ENCODE data around the gene C19orf85. TPM values are rescaled to one million over a fixed set of nuclear protein-coding genes. Genes with fewer than 3 reads are reported as not detected.

C19orf85 gene
- polyA plus RNA-seq, 1 experiment: not detected

- ChIA-PET POLR2A (interaction anchor here (0.7 to 2.5 kb wide), 11 partner anchors 11 to 228 kb away, joined by 3 to 21 read pairs (median 5); partner anchors contain the start of genes FIZ1, ISOC2, PPP6R1 and UBE2S), CTCF (interaction anchor here (0.9 to 6.4 kb wide), 4 partner anchors 11 to 346 kb away, joined by 3 to 67 read pairs (median 22); partner anchors contain the start of gene ZNF628)
- H3K9me3 ChIP-seq (ENCODE audit: control insufficient read depth, insufficient read depth, low read length): no peaks in the 10 kb centered on the region; the same call in 1 of the 2 replicates
- peak overlapping the region; percentile 77 for H3K4me3 ChIP-seq (ENCODE audit: low read depth, low read length)
- peak overlapping the region; percentile 96 for H3K27ac ChIP-seq (ENCODE audit: low read depth, low read length)
- no peak for TF ChIP-seq CTCF (IDR thresholded peaks at IDR 0.05; ENCODE audit: low read depth, low read length)
- DNase-seq (ENCODE audit: low read depth, low spot score): peak; percentile 92
- H3K27me3 ChIP-seq (ENCODE audit: control insufficient read depth, insufficient read depth, low read length): no peaks in the 10 kb centered on the region
These were observed 22.7 kb upstream of the C19orf85 start for GRCh38 chr19:55486971-55487923.

- CTCF ChIA-PET: interaction anchor here (0.7 to 6.4 kb wide), 4 partner anchors 18 to 345 kb away, joined by 3 to 67 read pairs (median 23); no protein-coding TSS in a partner anchor
- no peak for DNase-seq (ENCODE audit: low read depth, low spot score)
- Histone ChIP-seq H3K9me3 (ENCODE audit: control insufficient read depth, insufficient read depth, low read length) (no peaks in the 10 kb centered on the region; the same call in 1 of the 2 replicates), H3K27ac (ENCODE audit: low read depth, low read length) (peak overlapping the region; percentile 96), H3K4me3 (ENCODE audit: low read depth, low read length) (peak overlapping the region; percentile 77), H3K27me3 (ENCODE audit: control insufficient read depth, insufficient read depth, low read length) (no peaks in the 10 kb centered on the region)
- TF ChIP-seq CTCF (IDR thresholded peaks at IDR 0.05; ENCODE audit: low read depth, low read length): peak; percentile 19; the same call in 1 of the 2 replicates
- POLR2A ChIA-PET: interaction anchor here (0.7 to 2.5 kb wide), 10 partner anchors 10 to 1023 kb away, joined by 3 to 21 read pairs (median 5); partner anchors contain the start of genes FIZ1, LENG9, PPP6R1 and UBE2S
These were observed 21.8 kb upstream of the C19orf85 start for GRCh38 chr19:55486043-55486970.

- Histone ChIP-seq H3K27me3 (ENCODE audit: control insufficient read depth, insufficient read depth, low read length) (no peaks in the 10 kb centered on the region), H3K27ac (ENCODE audit: low read depth, low read length) (peak overlapping the region; percentile 52), H3K4me3 (ENCODE audit: low read depth, low read length) (peak overlapping the region; percentile 77), H3K9me3 (ENCODE audit: control insufficient read depth, insufficient read depth, low read length) (no peaks in the 10 kb centered on the region; the same call in 1 of the 2 replicates)
- TF ChIP-seq CTCF (IDR thresholded peaks at IDR 0.05; ENCODE audit: low read depth, low read length): no peak
- ChIA-PET POLR2A (interaction anchor here (0.6 to 1.5 kb wide), 9 partner anchors 9 to 1022 kb away, joined by 3 to 10 read pairs (median 4); partner anchors contain the start of genes LENG9, ZNF628 and ZNF784), CTCF (interaction anchor here (0.5 to 6.4 kb wide), 5 partner anchors 18 to 345 kb away, joined by 4 to 67 read pairs (median 4); no protein-coding TSS in a partner anchor)
- DNase-seq (ENCODE audit: low read depth, low spot score): no peak
These were observed 21.0 kb upstream of the C19orf85 start for GRCh38 chr19:55485439-55486011.

GRCh38 chr19:55484593-55485438 is 20.3 kb upstream of the C19orf85 start, which contains the start of gene NAT14:
TSS of gene NAT14 (plus strand) at chr19:55485188. CDS start at chr19:55485709, 521 bp downstream.
- POLR2A ChIA-PET: interaction anchor here (0.6 to 1.5 kb wide), 11 partner anchors 9 to 1021 kb away, joined by 3 to 10 read pairs (median 3); partner anchors contain the start of genes KMT5C, LENG9, UBE2S and ZNF628
- peak within 1 kb of the TSS; percentile 52 for H3K27ac ChIP-seq (ENCODE audit: low read depth, low read length)
- no peaks in the 10 kb centered on the region; the same call in 1 of the 2 replicates for H3K9me3 ChIP-seq (ENCODE audit: control insufficient read depth, insufficient read depth, low read length)
- CTCF ChIA-PET: interaction anchor here (0.5 to 6.4 kb wide), 5 partner anchors 17 to 344 kb away, joined by 4 to 67 read pairs (median 4); no protein-coding TSS in a partner anchor
- H3K27me3 ChIP-seq (ENCODE audit: control insufficient read depth, insufficient read depth, low read length): no peaks in the 10 kb centered on the region
- DNase-seq (ENCODE audit: low read depth, low spot score): no peak
- peak within 1 kb of the TSS; percentile 77 for H3K4me3 ChIP-seq (ENCODE audit: low read depth, low read length)
- TF ChIP-seq CTCF (IDR thresholded peaks at IDR 0.05; ENCODE audit: low read depth, low read length): no peak
